OCI-LY3 (cell line): Measurements from ENCODE around the gene SWAP70.

ENCODE experiments used
- CTCF ChIP-seq: fragments of 200-600, 300-600 bp; sonication (generic); IDR thresholded peaks from 2 replicates; pipeline ENCODE4 v1.5.1; 2014; ENCODE audit warnings: antibody characterized with exemption, low read length, low read depth
- EZH2phosphoT487 ChIP-seq: fragments of 200-600 bp; shearing (Covaris generic); IDR thresholded peaks from 2 replicates; pipeline ENCODE4 v1.6.1; 2018; ENCODE audit warnings: antibody characterized with exemption, mixed run types, low read depth

DNA sequence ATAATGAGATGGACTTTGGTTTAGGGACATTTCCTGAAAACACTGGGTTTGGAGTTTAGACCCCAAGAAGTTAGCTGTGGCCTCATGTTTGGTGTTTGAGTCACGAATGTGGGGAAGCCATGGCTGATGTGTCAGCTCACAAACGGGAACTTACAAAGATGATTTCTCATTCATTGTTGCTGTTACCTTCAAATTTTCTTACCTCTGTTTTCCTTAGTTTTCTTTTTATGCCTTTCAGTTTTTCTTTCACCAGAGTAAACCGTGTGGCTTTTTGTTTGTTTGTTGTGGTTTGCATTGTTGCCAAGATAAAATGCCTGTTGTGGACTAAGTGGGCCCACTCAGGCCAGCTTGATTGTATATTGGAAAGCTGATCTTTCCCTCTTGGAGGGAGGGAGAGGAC lies 89.1 kb downstream of the SWAP70 start:
- no peak for TF ChIP-seq CTCF
- no peak for TF ChIP-seq EZH2phosphoT487
